Psoas muscle (tissue), 8 donors: ENCODE results near the gene HNF1B. TPM values are rescaled to one million over a fixed set of nuclear protein-coding genes. Genes with fewer than 3 reads are reported as not detected.
A peak's percentile ranks its signal among the peaks of the same experiment; 100 is the strongest.

Source experiments
- ATAC-seq, 4 donors: fragments of 200-7000 bp; cut with Tn5 transposase; one replicate each; pipeline ENCODE4 v1.9.1; 2020; ENCODE audit warnings: moderate library complexity in 3 of 4, mild to moderate bottlenecking in 2 of 4
- DNase-seq, 2 donors: peaks; one replicate each; pipeline ENCODE4 v3.0.0-alpha.2; 2020
- H3K27ac ChIP-seq: fragments of 200-600 bp; one replicate; pipeline ENCODE4 v1.8.0; 2022
- H3K27me3 ChIP-seq, 3 donors: fragments of 200-600 bp in 1 of 3; one replicate each; pipeline versions ENCODE4 v1.6.1 to v1.8.0; 2013 to 2022; ENCODE audit warnings: low read length in 2 of 3, mild to moderate bottlenecking in 2 of 3, moderate library complexity in 1 of 3; ENCODE audit not compliant: insufficient read depth in 3 of 3
- H3K36me3 ChIP-seq, 2 donors: fragments of 200-600 bp in 1 of 2; one replicate each; pipeline versions ENCODE4 v1.6.1 to v1.8.0; 2013 to 2022; ENCODE audit warnings: low read depth in 1 of 2, mild to moderate bottlenecking in 1 of 2, moderate library complexity in 1 of 2; ENCODE audit not compliant: insufficient read depth in 1 of 2
- H3K4me1 ChIP-seq: fragments of 200-600 bp; one replicate; pipeline ENCODE4 v1.8.0; 2022
- H3K4me3 ChIP-seq: fragments of 200-600 bp; one replicate; pipeline ENCODE4 v1.8.0; 2022; ENCODE audit warnings: mild to moderate bottlenecking
- H3K9me3 ChIP-seq: fragments of 200-600 bp; one replicate; pipeline ENCODE4 v1.8.0; 2022
- CTCF ChIP-seq: fragments of 200-600 bp; IDR thresholded peaks from one replicate; pipeline ENCODE4 v1.8.0; 2022; ENCODE audit warnings: antibody characterized with exemption
- WGBS, 3 donors: extraction: QIAGEN DNeasy Blood & Tissue Kit; methylation state at CpG; one replicate each; pipeline versions ENCODE4 v1.1.6 to v1.1.7; 2013; 5-methylcytosine and 5-hydroxymethylcytosine counted together
- intact Hi-C, 2 donors: fragments of 100-400 bp; cut with DNase I; formaldehyde crosslinking; loops; one replicate each; pipeline versions ENCODE4 v1.11.0 to v1.14.2; 2022
- polyA plus RNA-seq, 3 donors: library from polyadenylated mRNA; stranded (reverse); fragments of 200-250 nt; gene quantifications; one replicate each; pipeline ENCODE4 v1.2.3, GENCODE V29; 2013
- total RNA-seq, 4 donors: library from RNA; stranded (reverse); fragmentation: NEBNext Ultra II Directional in 2 of 4; extraction: Animal tissue kit (Norgen Biotek cat#: 25700) in 2 of 4; gene quantifications; one replicate each; pipeline versions ENCODE4 v1.2.1 to v1.2.4, GENCODE V29; 2021 to 2023
- donor health status: healthy with polysubstance abuse.
- donor health status: DM: no; HTN: no; CAD: no; lungs with moderate emphysema.
- donor health status: Bipolar disorder and iron deficiency.
- donor health status: healthy.
- donor health status: DM: yes; HTN: yes; CAD: no.
- donor health status: DM: no; HTN: no; CAD: no.
- donor health status: DM: no; HTN: no; CAD: no.
- donor health status: DM: yes; HTN: yes; CAD: no.

Gene HNF1B
- total and polyA plus RNA-seq, 7 donors = 0.03 TPM; not detected in 6

- peaks cover 0 to 18% (median 8%) of the 10 kb centered on the region in 3 donors for H3K27me3 ChIP-seq
- H3K27ac ChIP-seq = no peak overlapping the region
- H3K4me1 ChIP-seq = no peaks in the 10 kb centered on the region
- WGBS, 3 donors = 44 to 52% (median 49%) methylated on average over 17 of the region's 17 CpGs
- no peak for ATAC-seq
- TF ChIP-seq CTCF = peak; percentile 33
- H3K4me3 ChIP-seq = no peak overlapping the region
- no peaks in the 10 kb centered on the region for H3K9me3 ChIP-seq
- DNase-seq = no peak
- no peaks in the 10 kb centered on the region for H3K36me3 ChIP-seq
- intact Hi-C loops = no loop called here
These were observed 26.0 kb upstream of the HNF1B start for GRCh38 chr17:37770631-37771518.

GRCh38 chr17:37769050-37769449, 24.2 kb upstream of the HNF1B start:
- DNase-seq = no peak
- no peak overlapping the region for H3K27ac ChIP-seq
- H3K36me3 ChIP-seq = no peaks in the 10 kb centered on the region
- no peak for ATAC-seq
- peaks cover 0 to 30% (median 8%) of the 10 kb centered on the region in 3 donors for H3K27me3 ChIP-seq
- intact Hi-C loops = loop anchor here in 1 of 2 donors (10.0 kb wide), 1 partner anchor 56 kb away; no protein-coding TSS in a partner anchor
- no peak overlapping the region for H3K4me3 ChIP-seq
- WGBS, 3 donors = 80 to 86% (median 84%) methylated on average over 6 of the region's 6 CpGs
- H3K9me3 ChIP-seq = no peaks in the 10 kb centered on the region
- no peak for TF ChIP-seq CTCF
- no peaks in the 10 kb centered on the region for H3K4me1 ChIP-seq

- 83 to 88% (median 87%) methylated on average over 2 of the region's 2 CpGs for WGBS, 3 donors
- ATAC-seq = no peak
- intact Hi-C loops = loop anchor here in 1 of 2 donors (10.0 kb wide), 1 partner anchor 56 kb away; no protein-coding TSS in a partner anchor
- no peak overlapping the region for H3K4me3 ChIP-seq
- H3K27ac ChIP-seq = no peak overlapping the region
- no peaks in the 10 kb centered on the region for H3K4me1 ChIP-seq
- TF ChIP-seq CTCF = no peak
- peaks cover 0 to 35% (median 8%) of the 10 kb centered on the region in 3 donors for H3K27me3 ChIP-seq
- no peaks in the 10 kb centered on the region for H3K36me3 ChIP-seq
- DNase-seq = no peak
- no peaks in the 10 kb centered on the region for H3K9me3 ChIP-seq
These were observed 23.6 kb upstream of the HNF1B start for GRCh38 chr17:37768438-37768837.

- peaks cover 0 to 44% (median 11%) of the 10 kb centered on the region in 3 donors for H3K27me3 ChIP-seq
- H3K36me3 ChIP-seq = no peaks in the 10 kb centered on the region
- H3K4me3 ChIP-seq = no peak overlapping the region
- intact Hi-C loops = loop anchor here in 1 of 2 donors (10.0 kb wide), 1 partner anchor 58 kb away; no protein-coding TSS in a partner anchor
- 49 to 53% (median 50%) methylated on average over 6 of the region's 6 CpGs for WGBS, 3 donors
- TF ChIP-seq CTCF = no peak
- no peak overlapping the region for H3K27ac ChIP-seq
- ATAC-seq (no peak), DNase-seq (no peak)
- no peaks in the 10 kb centered on the region for H3K9me3 ChIP-seq
- H3K4me1 ChIP-seq = no peaks in the 10 kb centered on the region
These were observed 22.1 kb upstream of the HNF1B start for GRCh38 chr17:37766971-37767370.
